GM23338 (cell line): ENCODE results near the gene WWC1. TPM values are rescaled to one million over a fixed set of nuclear protein-coding genes. Genes with fewer than 3 reads are reported as not detected.

ENCODE experiments used
- ATAC-seq: fragments of 200-7000 bp; cut with Tn5 transposase; 3 replicates; pipeline ENCODE4 v1.9.1; 2020
- DNase-seq: peaks from one replicate; pipeline ENCODE4 v3.0.0-alpha.2; 2015; ENCODE audit warnings: low spot score
- H2AFZ ChIP-seq: fragments of 200-600 bp; sonication (generic); 2 replicates; pipeline ENCODE4 v1.8.0; 2016; ENCODE audit warnings: antibody characterized with exemption, mild to moderate bottlenecking, moderate library complexity
- H3F3A ChIP-seq: fragments of 200-600 bp; sonication (generic); replicated peaks from 2 replicates; pipeline ENCODE4 v1.8.0; 2017; ENCODE audit warnings: antibody characterized with exemption, mixed run types, low read depth
- H3K27ac ChIP-seq: fragments of 200-600 bp; sonication (generic); 2 replicates; pipeline ENCODE4 v1.6.1; 2016; ENCODE audit warnings: low read depth
- H3K27me3 ChIP-seq: fragments of 200-600 bp; sonication (generic); 2 replicates; pipeline ENCODE4 v1.8.0; 2016; ENCODE audit warnings: mild to moderate bottlenecking, mixed run types, moderate library complexity; ENCODE audit not compliant: insufficient read depth
- H3K36me3 ChIP-seq: fragments of 200-600 bp; sonication (generic); 2 replicates; pipeline ENCODE4 v1.8.0; 2016; ENCODE audit warnings: mild to moderate bottlenecking; ENCODE audit not compliant: insufficient read depth
- H3K4me1 ChIP-seq: fragments of 200-600 bp; sonication (generic); 2 replicates; pipeline ENCODE4 v1.8.0; 2016; ENCODE audit warnings: mild to moderate bottlenecking, moderate library complexity; ENCODE audit not compliant: insufficient read depth
- H3K4me2 ChIP-seq: fragments of 200-600 bp; sonication (generic); 2 replicates; pipeline ENCODE4 v1.7.1; 2017; ENCODE audit warnings: mixed run types
- H3K4me3 ChIP-seq: fragments of 200-600 bp; sonication (generic); 2 replicates; pipeline ENCODE4 v1.6.1; 2016; ENCODE audit warnings: mixed run types
- H3K79me2 ChIP-seq: fragments of 200-600 bp; sonication (generic); replicated peaks from 2 replicates; pipeline ENCODE4 v1.8.0; 2017; ENCODE audit warnings: mild to moderate bottlenecking; ENCODE audit not compliant: insufficient read depth
- H3K9me2 ChIP-seq: fragments of 200-600 bp; sonication (generic); 2 replicates; pipeline ENCODE4 v1.8.0; 2017; ENCODE audit not compliant: insufficient read depth
- H4K20me1 ChIP-seq: fragments of 200-600 bp; sonication (generic); replicated peaks from 2 replicates; pipeline ENCODE4 v1.8.0; 2017; ENCODE audit warnings: mild to moderate bottlenecking; ENCODE audit not compliant: insufficient read depth
- H3K27ac Mint-ChIP-seq: 2 replicates; pipeline ENCODE4 v1.8.0; 2020; ENCODE audit warnings: inconsistent platforms, mild to moderate bottlenecking, moderate library complexity, mixed read lengths
- H3K27me3 Mint-ChIP-seq: 3 replicates; pipeline ENCODE4 v1.8.0; 2022; ENCODE audit warnings: low read depth, mild to moderate bottlenecking, moderate library complexity, mixed read lengths, inconsistent platforms; ENCODE audit not compliant: insufficient read depth, poor library complexity
- H3K36me3 Mint-ChIP-seq: 3 replicates; pipeline ENCODE4 v1.8.0; 2021; ENCODE audit warnings: low read depth, mild to moderate bottlenecking, inconsistent platforms, moderate library complexity, mixed read lengths
- H3K4me1 Mint-ChIP-seq: 3 replicates; pipeline ENCODE4 v1.8.0; 2020; ENCODE audit warnings: mild to moderate bottlenecking, inconsistent platforms, mixed read lengths
- H3K4me3 Mint-ChIP-seq: 3 replicates; pipeline ENCODE4 v1.8.0; 2021; ENCODE audit warnings: moderate library complexity, mild to moderate bottlenecking, inconsistent platforms, mixed read lengths
- H3K9me3 Mint-ChIP-seq: 3 replicates; pipeline ENCODE4 v1.8.0; 2020; ENCODE audit warnings: moderate library complexity, mild to moderate bottlenecking, inconsistent platforms, mixed read lengths
- NANOG ChIP-seq: IDR thresholded peaks from 2 replicates; pipeline ENCODE4 v1.6.1; 2016; ENCODE audit warnings: antibody characterized with exemption, borderline replicate concordance
- STAT1 ChIP-seq: IDR thresholded peaks from one replicate; pipeline ENCODE4 v1.6.1; 2016; ENCODE audit warnings: antibody characterized with exemption; ENCODE audit not compliant: unreplicated experiment
- polyA plus RNA-seq: library from polyadenylated mRNA; unstranded; fragments of >200 nt; fragmentation: Nextera tagmentation; extraction: Ambion mirVana; gene quantifications from 2 replicates; pipeline ENCODE4 v1.2.1, GENCODE V29; 2016
- total RNA-seq: library from RNA; depleted of rRNA; stranded (reverse); fragments of >200 nt; shearing (Covaris generic); gene quantifications from 2 replicates; pipeline ENCODE4 v1.2.3, GENCODE V29; 2014
- TF ChIP-seq, protein P1 (sequence below): IDR thresholded peaks from one replicate; pipeline ENCODE4 v1.6.1; 2018; ENCODE audit warnings: antibody characterized with exemption; ENCODE audit not compliant: unreplicated experiment
- TF ChIP-seq, protein P2 (sequence below), 2 experiments: fragments of 200-600 bp in 1 of 2; sonication (generic) in 1 of 2; conservative IDR thresholded peaks; 2 replicates each; pipeline versions ENCODE4 v1.5.1 to v1.6.1; 2016 to 2017; ENCODE audit warnings: antibody characterized with exemption in 2 of 2, low read depth in 2 of 2, mild to moderate bottlenecking in 2 of 2, moderate library complexity in 1 of 2
- TF ChIP-seq, protein P3 (sequence below): fragments of 250-450 bp; sonication (Bioruptor Pico); IDR thresholded peaks from 2 replicates; pipeline ENCODE4 v1.5.0; 2020; ENCODE audit warnings: mild to moderate bottlenecking, moderate library complexity

Gene WWC1
- total and polyA plus RNA-seq, 2 experiments from 2014 or later, result 25.4 to 27.8 TPM

DNA sequence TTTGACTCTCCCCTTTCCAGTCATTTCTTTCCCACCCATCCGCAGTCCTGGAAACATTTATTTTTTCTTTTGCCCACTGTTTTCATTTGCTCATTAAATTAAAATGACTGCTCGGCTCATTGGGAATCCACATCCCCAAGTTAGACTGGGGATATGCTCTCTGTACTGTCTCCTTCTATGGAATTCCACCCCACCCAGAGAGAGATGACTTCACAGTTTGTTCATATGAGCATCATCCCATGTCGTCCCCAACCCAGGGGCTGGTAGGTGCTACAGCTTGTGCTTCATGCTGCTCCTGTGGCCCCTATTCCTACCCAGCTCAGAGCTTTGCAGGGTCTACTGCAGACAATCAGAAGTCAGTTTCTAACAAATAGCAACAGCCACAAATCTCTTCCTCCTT, 178.4 kb downstream of the WWC1 start:
- H3K4me2 ChIP-seq, result no peak overlapping the region
- H3K4me1 ChIP-seq, result no peaks in the 10 kb centered on the region
- no peaks in the 10 kb centered on the region; the same call in 1 of the 2 replicates for H4K20me1 ChIP-seq
- H3K27ac ChIP-seq, result no peak overlapping the region
- no peaks in the 10 kb centered on the region for H3K9me3 Mint-ChIP-seq
- no peaks in the 10 kb centered on the region for H3K9me2 ChIP-seq
- no peaks in the 10 kb centered on the region for H3K4me1 Mint-ChIP-seq
- no peak for DNase-seq
- no peak overlapping the region for H2AFZ ChIP-seq
- TF ChIP-seq, protein P1, sequence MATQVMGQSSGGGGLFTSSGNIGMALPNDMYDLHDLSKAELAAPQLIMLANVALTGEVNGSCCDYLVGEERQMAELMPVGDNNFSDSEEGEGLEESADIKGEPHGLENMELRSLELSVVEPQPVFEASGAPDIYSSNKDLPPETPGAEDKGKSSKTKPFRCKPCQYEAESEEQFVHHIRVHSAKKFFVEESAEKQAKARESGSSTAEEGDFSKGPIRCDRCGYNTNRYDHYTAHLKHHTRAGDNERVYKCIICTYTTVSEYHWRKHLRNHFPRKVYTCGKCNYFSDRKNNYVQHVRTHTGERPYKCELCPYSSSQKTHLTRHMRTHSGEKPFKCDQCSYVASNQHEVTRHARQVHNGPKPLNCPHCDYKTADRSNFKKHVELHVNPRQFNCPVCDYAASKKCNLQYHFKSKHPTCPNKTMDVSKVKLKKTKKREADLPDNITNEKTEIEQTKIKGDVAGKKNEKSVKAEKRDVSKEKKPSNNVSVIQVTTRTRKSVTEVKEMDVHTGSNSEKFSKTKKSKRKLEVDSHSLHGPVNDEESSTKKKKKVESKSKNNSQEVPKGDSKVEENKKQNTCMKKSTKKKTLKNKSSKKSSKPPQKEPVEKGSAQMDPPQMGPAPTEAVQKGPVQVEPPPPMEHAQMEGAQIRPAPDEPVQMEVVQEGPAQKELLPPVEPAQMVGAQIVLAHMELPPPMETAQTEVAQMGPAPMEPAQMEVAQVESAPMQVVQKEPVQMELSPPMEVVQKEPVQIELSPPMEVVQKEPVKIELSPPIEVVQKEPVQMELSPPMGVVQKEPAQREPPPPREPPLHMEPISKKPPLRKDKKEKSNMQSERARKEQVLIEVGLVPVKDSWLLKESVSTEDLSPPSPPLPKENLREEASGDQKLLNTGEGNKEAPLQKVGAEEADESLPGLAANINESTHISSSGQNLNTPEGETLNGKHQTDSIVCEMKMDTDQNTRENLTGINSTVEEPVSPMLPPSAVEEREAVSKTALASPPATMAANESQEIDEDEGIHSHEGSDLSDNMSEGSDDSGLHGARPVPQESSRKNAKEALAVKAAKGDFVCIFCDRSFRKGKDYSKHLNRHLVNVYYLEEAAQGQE, result no peak
- no peak overlapping the region for H3K4me3 Mint-ChIP-seq
- H3F3A ChIP-seq, result no peaks in the 10 kb centered on the region
- no peaks in the 10 kb centered on the region for H3K27me3 ChIP-seq
- ATAC-seq, result no peak
- no peaks in the 10 kb centered on the region; the same call in 1 of the 2 replicates for H3K36me3 ChIP-seq
- no peaks in the 10 kb centered on the region for H3K79me2 ChIP-seq
- H3K27ac Mint-ChIP-seq, result no peak overlapping the region
- no peak overlapping the region for H3K4me3 ChIP-seq
- peaks cover 29% of the 10 kb centered on the region for H3K36me3 Mint-ChIP-seq
- H3K27me3 Mint-ChIP-seq, result peaks cover 2% of the 10 kb centered on the region

DNA sequence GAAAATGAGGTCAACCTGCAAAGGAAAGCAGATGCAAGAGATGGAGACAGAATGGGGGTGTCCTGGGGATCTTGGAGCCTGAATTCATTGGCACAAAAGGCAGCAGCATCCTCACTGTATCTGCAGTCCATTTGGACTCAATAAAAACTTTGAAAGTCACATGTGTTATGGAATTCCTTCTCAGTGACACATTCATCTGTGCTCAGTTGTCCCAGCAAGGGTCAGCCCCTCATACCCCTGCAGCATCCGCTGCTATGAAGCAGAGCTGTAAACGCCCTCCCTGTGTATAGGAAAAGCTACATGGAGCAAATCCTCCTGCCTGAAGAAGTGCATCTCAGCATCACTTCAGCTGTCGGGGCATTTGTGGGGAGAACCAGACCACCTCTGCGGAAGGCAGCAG, 180.3 kb downstream of the WWC1 start:
- ATAC-seq, result no peak
- no peaks in the 10 kb centered on the region for H3K4me1 ChIP-seq
- no peak overlapping the region for H3K4me3 ChIP-seq
- H3K36me3 ChIP-seq, result no peaks in the 10 kb centered on the region; the same call in 1 of the 2 replicates
- peaks cover 2% of the 10 kb centered on the region for H3K27me3 Mint-ChIP-seq
- H2AFZ ChIP-seq, result no peak overlapping the region
- DNase-seq, result no peak
- H3K79me2 ChIP-seq, result no peaks in the 10 kb centered on the region
- no peaks in the 10 kb centered on the region for H3K9me3 Mint-ChIP-seq
- no peaks in the 10 kb centered on the region for H3K27me3 ChIP-seq
- no peaks in the 10 kb centered on the region for H3K4me1 Mint-ChIP-seq
- H4K20me1 ChIP-seq, result peaks cover 3% of the 10 kb centered on the region; the same call in 1 of the 2 replicates
- H3K27ac ChIP-seq, result no peak overlapping the region; the same call in 1 of the 2 replicates
- no peak overlapping the region for H3K4me3 Mint-ChIP-seq
- no peak overlapping the region for H3K4me2 ChIP-seq
- no peaks in the 10 kb centered on the region for H3F3A ChIP-seq
- no peaks in the 10 kb centered on the region for H3K9me2 ChIP-seq
- peaks cover 15% of the 10 kb centered on the region for H3K36me3 Mint-ChIP-seq
- no peak overlapping the region for H3K27ac Mint-ChIP-seq
- TF ChIP-seq, protein P1, result no peak
- TF ChIP-seq, protein P2, sequence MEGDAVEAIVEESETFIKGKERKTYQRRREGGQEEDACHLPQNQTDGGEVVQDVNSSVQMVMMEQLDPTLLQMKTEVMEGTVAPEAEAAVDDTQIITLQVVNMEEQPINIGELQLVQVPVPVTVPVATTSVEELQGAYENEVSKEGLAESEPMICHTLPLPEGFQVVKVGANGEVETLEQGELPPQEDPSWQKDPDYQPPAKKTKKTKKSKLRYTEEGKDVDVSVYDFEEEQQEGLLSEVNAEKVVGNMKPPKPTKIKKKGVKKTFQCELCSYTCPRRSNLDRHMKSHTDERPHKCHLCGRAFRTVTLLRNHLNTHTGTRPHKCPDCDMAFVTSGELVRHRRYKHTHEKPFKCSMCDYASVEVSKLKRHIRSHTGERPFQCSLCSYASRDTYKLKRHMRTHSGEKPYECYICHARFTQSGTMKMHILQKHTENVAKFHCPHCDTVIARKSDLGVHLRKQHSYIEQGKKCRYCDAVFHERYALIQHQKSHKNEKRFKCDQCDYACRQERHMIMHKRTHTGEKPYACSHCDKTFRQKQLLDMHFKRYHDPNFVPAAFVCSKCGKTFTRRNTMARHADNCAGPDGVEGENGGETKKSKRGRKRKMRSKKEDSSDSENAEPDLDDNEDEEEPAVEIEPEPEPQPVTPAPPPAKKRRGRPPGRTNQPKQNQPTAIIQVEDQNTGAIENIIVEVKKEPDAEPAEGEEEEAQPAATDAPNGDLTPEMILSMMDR (conservative IDR thresholded peaks at IDR 0.05; ENCODE audit: low read depth in 2 of 2), result no peak
- TF ChIP-seq NANOG, result no peak
- TF ChIP-seq, protein P3, sequence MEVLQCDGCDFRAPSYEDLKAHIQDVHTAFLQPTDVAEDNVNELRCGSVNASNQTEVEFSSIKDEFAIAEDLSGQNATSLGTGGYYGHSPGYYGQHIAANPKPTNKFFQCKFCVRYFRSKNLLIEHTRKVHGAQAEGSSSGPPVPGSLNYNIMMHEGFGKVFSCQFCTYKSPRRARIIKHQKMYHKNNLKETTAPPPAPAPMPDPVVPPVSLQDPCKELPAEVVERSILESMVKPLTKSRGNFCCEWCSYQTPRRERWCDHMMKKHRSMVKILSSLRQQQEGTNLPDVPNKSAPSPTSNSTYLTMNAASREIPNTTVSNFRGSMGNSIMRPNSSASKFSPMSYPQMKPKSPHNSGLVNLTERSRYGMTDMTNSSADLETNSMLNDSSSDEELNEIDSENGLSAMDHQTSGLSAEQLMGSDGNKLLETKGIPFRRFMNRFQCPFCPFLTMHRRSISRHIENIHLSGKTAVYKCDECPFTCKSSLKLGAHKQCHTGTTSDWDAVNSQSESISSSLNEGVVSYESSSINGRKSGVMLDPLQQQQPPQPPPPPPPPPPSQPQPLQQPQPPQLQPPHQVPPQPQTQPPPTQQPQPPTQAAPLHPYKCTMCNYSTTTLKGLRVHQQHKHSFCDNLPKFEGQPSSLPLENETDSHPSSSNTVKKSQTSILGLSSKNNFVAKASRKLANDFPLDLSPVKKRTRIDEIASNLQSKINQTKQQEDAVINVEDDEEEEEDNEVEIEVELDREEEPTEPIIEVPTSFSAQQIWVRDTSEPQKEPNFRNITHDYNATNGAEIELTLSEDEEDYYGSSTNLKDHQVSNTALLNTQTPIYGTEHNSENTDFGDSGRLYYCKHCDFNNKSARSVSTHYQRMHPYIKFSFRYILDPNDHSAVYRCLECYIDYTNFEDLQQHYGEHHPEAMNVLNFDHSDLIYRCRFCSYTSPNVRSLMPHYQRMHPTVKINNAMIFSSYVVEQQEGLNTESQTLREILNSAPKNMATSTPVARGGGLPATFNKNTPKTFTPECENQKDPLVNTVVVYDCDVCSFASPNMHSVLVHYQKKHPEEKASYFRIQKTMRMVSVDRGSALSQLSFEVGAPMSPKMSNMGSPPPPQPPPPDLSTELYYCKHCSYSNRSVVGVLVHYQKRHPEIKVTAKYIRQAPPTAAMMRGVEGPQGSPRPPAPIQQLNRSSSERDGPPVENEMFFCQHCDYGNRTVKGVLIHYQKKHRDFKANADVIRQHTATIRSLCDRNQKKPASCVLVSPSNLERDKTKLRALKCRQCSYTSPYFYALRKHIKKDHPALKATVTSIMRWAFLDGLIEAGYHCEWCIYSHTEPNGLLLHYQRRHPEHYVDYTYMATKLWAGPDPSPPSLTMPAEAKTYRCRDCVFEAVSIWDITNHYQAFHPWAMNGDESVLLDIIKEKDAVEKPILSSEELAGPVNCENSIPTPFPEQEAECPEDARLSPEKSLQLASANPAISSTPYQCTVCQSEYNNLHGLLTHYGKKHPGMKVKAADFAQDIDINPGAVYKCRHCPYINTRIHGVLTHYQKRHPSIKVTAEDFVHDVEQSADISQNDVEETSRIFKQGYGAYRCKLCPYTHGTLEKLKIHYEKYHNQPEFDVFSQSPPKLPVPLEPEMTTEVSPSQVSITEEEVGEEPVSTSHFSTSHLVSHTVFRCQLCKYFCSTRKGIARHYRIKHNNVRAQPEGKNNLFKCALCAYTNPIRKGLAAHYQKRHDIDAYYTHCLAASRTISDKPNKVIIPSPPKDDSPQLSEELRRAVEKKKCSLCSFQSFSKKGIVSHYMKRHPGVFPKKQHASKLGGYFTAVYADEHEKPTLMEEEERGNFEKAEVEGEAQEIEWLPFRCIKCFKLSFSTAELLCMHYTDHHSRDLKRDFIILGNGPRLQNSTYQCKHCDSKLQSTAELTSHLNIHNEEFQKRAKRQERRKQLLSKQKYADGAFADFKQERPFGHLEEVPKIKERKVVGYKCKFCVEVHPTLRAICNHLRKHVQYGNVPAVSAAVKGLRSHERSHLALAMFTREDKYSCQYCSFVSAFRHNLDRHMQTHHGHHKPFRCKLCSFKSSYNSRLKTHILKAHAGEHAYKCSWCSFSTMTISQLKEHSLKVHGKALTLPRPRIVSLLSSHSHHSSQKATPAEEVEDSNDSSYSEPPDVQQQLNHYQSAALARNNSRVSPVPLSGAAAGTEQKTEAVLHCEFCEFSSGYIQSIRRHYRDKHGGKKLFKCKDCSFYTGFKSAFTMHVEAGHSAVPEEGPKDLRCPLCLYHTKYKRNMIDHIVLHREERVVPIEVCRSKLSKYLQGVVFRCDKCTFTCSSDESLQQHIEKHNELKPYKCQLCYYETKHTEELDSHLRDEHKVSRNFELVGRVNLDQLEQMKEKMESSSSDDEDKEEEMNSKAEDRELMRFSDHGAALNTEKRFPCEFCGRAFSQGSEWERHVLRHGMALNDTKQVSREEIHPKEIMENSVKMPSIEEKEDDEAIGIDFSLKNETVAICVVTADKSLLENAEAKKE (CRISPR knock-in tag), result no peak
- TF ChIP-seq STAT1, result no peak
